Stomach (tissue), 4 donors: ENCODE measurements around the gene SAP25.

ENCODE experiments used
- CTCF ChIP-seq, 7 experiments: fragments of 450-650 bp in 4 of 7; fragments of 200-600 bp in 3 of 7; sonication (generic) in 3 of 7; IDR thresholded peaks; one replicate each; pipeline ENCODE4 v1.5.1; 2016 to 2019; ENCODE audit warnings: antibody characterized with exemption in 7 of 7, control low read depth in 2 of 7, mild to moderate bottlenecking in 1 of 7
- EP300 ChIP-seq: sonication (generic); formaldehyde crosslinking; IDR thresholded peaks from one replicate; pipeline ENCODE4 v1.6.1; 2017; ENCODE audit warnings: antibody characterized with exemption
- POLR2A ChIP-seq, 4 donors: fragments of 450-650 bp; IDR thresholded peaks; one replicate each; pipeline ENCODE4 v1.6.1; 2016; ENCODE audit warnings: antibody characterized with exemption in 4 of 4, control low read depth in 2 of 4, mild to moderate bottlenecking in 1 of 4, moderate library complexity in 1 of 4
- POLR2AphosphoS5 ChIP-seq, 3 donors: sonication (generic); formaldehyde crosslinking; IDR thresholded peaks; one replicate each; pipeline ENCODE4 v1.6.1; 2016; ENCODE audit warnings: antibody characterized with exemption in 3 of 3

GRCh38 chr7:100598425-100598824 lies 24.7 kb upstream of the SAP25 start:
- no peak for TF ChIP-seq CTCF (IDR thresholded peaks at IDR 0.05)
- no peak for TF ChIP-seq POLR2AphosphoS5 (IDR thresholded peaks at IDR 0.05)
- no peak for TF ChIP-seq POLR2A (IDR thresholded peaks at IDR 0.05)
- TF ChIP-seq EP300 = no peak
